ENCODE data around the gene PSMC3IP. TPM values are rescaled to one million over a fixed set of nuclear protein-coding genes. Genes with fewer than 3 reads are reported as not detected.
A peak's percentile ranks its signal among the peaks of the same experiment; 100 is the strongest.

PSMC3IP gene
- polyA plus RNA-seq, 1 donor from 2014 or later: 22.5 TPM

- TF ChIP-seq, protein P1, sequence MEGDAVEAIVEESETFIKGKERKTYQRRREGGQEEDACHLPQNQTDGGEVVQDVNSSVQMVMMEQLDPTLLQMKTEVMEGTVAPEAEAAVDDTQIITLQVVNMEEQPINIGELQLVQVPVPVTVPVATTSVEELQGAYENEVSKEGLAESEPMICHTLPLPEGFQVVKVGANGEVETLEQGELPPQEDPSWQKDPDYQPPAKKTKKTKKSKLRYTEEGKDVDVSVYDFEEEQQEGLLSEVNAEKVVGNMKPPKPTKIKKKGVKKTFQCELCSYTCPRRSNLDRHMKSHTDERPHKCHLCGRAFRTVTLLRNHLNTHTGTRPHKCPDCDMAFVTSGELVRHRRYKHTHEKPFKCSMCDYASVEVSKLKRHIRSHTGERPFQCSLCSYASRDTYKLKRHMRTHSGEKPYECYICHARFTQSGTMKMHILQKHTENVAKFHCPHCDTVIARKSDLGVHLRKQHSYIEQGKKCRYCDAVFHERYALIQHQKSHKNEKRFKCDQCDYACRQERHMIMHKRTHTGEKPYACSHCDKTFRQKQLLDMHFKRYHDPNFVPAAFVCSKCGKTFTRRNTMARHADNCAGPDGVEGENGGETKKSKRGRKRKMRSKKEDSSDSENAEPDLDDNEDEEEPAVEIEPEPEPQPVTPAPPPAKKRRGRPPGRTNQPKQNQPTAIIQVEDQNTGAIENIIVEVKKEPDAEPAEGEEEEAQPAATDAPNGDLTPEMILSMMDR (IDR thresholded peaks at IDR 0.05; ENCODE audit: poor library complexity, severe bottlenecking): peak; percentile 17
- peak; percentile 77 for TF ChIP-seq MXI1 (conservative IDR thresholded peaks at IDR 0.05; ENCODE audit: poor library complexity, severe bottlenecking)
- no peak for TF ChIP-seq RAD21 (conservative IDR thresholded peaks at IDR 0.05)
Measured at GRCh38 chr17:42566883-42567573, 10.5 kb downstream of the PSMC3IP start, which contains the start of gene MLX (continued).

DNA sequence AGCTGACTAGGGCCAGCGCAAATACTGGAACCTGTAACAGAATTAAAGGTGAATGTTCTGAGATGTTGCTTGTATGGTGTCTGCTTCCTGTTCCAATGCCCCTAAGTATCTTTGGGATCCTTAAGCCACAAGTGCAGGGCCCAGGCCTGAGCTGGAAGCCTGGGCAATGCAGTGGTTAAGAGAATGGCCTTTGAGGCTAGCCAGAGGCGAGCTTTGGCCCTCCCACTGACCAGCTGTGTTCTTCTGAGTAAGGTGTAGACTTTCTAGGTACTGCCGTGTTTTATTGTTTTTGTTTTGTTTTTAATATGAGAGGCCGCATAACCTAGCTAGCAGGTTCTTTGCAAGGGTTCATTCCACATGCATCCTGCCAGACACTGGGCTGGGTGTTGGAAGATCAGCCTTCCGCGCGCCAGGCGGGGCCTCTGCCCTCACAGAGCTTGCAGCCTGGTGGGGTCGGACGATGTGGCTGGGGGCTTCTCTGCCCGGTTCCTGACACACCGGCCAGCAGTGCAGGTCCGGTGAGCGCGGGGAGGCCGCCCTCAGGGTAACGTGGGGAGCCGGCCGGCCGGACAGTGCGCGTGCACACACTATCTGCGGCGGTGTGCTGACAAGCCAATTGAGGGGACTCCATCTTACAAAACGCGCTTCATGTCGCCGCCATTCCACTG is 11.2 kb downstream of the PSMC3IP start:
- H3K9ac ChIP-seq (ENCODE audit: low read length): peak overlapping the region; percentile 89
- no peaks in the 10 kb centered on the region for H3K27me3 ChIP-seq (ENCODE audit: insufficient read depth, low read depth, low read length)
- H2AFZ ChIP-seq (ENCODE audit: low read depth, low read length): peak overlapping the region; percentile 85
- H3K4me2 ChIP-seq (ENCODE audit: low read length): peak overlapping the region; percentile 55
- H3K79me2 ChIP-seq (replicated peaks; ENCODE audit: insufficient read depth, low read length): peaks cover 16% of the 10 kb centered on the region
- no peaks in the 10 kb centered on the region for H3K9me3 ChIP-seq (ENCODE audit: low read length)
- no peaks in the 10 kb centered on the region for H4K20me1 ChIP-seq (ENCODE audit: insufficient read depth)
- no peaks in the 10 kb centered on the region for H3K9me2 ChIP-seq (ENCODE audit: insufficient read depth, low read length)
- H3F3A ChIP-seq (ENCODE audit: insufficient read depth, low read length, poor library complexity, severe bottlenecking): no peaks in the 10 kb centered on the region
- no peak for TF ChIP-seq MXI1 (conservative IDR thresholded peaks at IDR 0.05; ENCODE audit: poor library complexity, severe bottlenecking)
- no peak for TF ChIP-seq REST (IDR thresholded peaks at IDR 0.05; ENCODE audit: borderline replicate concordance)
- no peak for TF ChIP-seq POLR2AphosphoS5 (IDR thresholded peaks at IDR 0.05)
- peak overlapping the region; percentile 84 for H3K27ac ChIP-seq (ENCODE audit: low read length)
- no peaks in the 10 kb centered on the region for H3K36me3 ChIP-seq (ENCODE audit: insufficient read depth, low read length)
- peak overlapping the region; percentile 98 for H3K4me3 ChIP-seq (ENCODE audit: low read length)

DNA sequence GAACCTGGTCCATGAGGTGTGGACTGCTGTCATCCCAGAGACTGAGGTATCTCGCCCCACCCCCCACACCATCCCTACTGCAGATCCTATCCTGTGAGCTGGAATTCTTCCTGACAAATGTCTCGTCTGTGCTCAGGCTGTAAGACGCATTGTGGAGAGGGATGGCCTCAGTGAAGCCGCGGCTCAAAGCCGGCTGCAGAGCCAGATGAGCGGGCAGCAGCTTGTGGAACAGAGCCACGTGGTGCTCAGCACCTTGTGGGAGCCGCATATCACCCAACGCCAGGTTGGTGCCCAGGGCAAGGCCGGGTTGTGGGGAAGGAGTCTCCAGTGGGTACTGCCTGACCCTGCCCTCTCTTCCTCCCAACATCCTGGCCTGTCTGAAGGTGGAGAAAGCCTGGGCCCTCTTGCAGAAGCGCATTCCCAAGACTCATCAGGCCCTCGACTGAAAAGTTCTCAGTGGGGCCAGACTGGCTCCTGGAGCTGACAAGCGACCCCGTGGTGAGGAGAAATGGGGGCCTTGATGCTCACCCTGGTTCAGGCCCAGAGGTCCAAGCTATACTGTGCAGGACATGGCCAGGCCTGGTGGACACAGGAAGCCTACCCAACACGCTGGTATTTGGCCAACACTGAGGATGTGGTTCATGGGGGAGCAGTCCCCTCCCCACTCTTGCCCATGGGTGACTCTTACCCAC is 11.9 kb downstream of the PSMC3IP start:
- no peak overlapping the region for H2AFZ ChIP-seq (ENCODE audit: low read depth, low read length)
- H3K79me2 ChIP-seq (replicated peaks; ENCODE audit: insufficient read depth, low read length): peaks cover 16% of the 10 kb centered on the region
- no peaks in the 10 kb centered on the region for H3F3A ChIP-seq (ENCODE audit: insufficient read depth, low read length, poor library complexity, severe bottlenecking)
- no peaks in the 10 kb centered on the region for H3K9me2 ChIP-seq (ENCODE audit: insufficient read depth, low read length)
- H3K4me3 ChIP-seq (ENCODE audit: low read length): no peak overlapping the region
- no peaks in the 10 kb centered on the region for H3K36me3 ChIP-seq (ENCODE audit: insufficient read depth, low read length)
- no peak overlapping the region for H3K4me2 ChIP-seq (ENCODE audit: low read length)
- no peaks in the 10 kb centered on the region for H3K27me3 ChIP-seq (ENCODE audit: insufficient read depth, low read depth, low read length)
- no peak overlapping the region for H3K27ac ChIP-seq (ENCODE audit: low read length)
- no peak overlapping the region for H3K9ac ChIP-seq (ENCODE audit: low read length)
- no peaks in the 10 kb centered on the region for H3K9me3 ChIP-seq (ENCODE audit: low read length)
- TF ChIP-seq MXI1 (conservative IDR thresholded peaks at IDR 0.05; ENCODE audit: poor library complexity, severe bottlenecking) (no peak), EP300 (conservative IDR thresholded peaks at IDR 0.05; ENCODE audit: poor library complexity, severe bottlenecking) (no peak), POLR2AphosphoS5 (IDR thresholded peaks at IDR 0.05) (no peak), RAD21 (conservative IDR thresholded peaks at IDR 0.05) (no peak), EZH2 (IDR thresholded peaks at IDR 0.05; ENCODE audit: borderline replicate concordance, insufficient read depth, low read length, poor library complexity, severe bottlenecking) (no peak), REST (IDR thresholded peaks at IDR 0.05; ENCODE audit: borderline replicate concordance) (no peak), SMC3 (conservative IDR thresholded peaks at IDR 0.05; ENCODE audit: poor library complexity) (no peak), TAF1 (IDR thresholded peaks at IDR 0.05; ENCODE audit: low read depth) (no peak)
- TF ChIP-seq, protein P1 (IDR thresholded peaks at IDR 0.05; ENCODE audit: poor library complexity, severe bottlenecking): no peak
- H4K20me1 ChIP-seq (ENCODE audit: insufficient read depth): no peaks in the 10 kb centered on the region
